Erythroblast (primary cell): Measurements from ENCODE around the gene MRFAP1L1.

ENCODE experiments used
- GATA1 ChIP-seq: IDR thresholded peaks from 2 replicates; pipeline ENCODE4 v1.6.1; 2011; ENCODE audit warnings: low read depth, mild to moderate bottlenecking, control low read depth, low read length, moderate library complexity
- POLR2A ChIP-seq: IDR thresholded peaks from 2 replicates; pipeline ENCODE4 v1.6.1; 2011; ENCODE audit warnings: mild to moderate bottlenecking, low read length

- TF ChIP-seq POLR2A, result no peak
- no peak for TF ChIP-seq GATA1
These were observed 24.6 kb upstream of the MRFAP1L1 start for GRCh38 chr4:6734165-6734786.
